Lower leg skin (tissue), 4 donors: Measurements from ENCODE around the gene HDAC4. TPM values are rescaled to one million over a fixed set of nuclear protein-coding genes. Genes with fewer than 3 reads are reported as not detected.
"Not testable (repeated sequence)": the region's sequence is repeated elsewhere in the genome, so short reads cannot be mapped to it uniquely, and the experiment has no call there.

ENCODE experiments used
- DNase-seq, 2 donors: peaks; one replicate each; pipeline ENCODE4 v3.0.0-alpha.2; 2019; ENCODE audit warnings: low spot score in 2 of 2
- H3K4me3 ChIP-seq: fragments of 200-600 bp; sonication (generic); 2 replicates; pipeline ENCODE4 v1.5.1; 2017; ENCODE audit warnings: mild to moderate bottlenecking, low read depth; ENCODE audit not compliant: poor library complexity, severe bottlenecking
- CTCF ChIP-seq, 3 donors: fragments of 450-650 bp; IDR thresholded peaks; one replicate each; pipeline ENCODE4 v1.5.1; 2016; ENCODE audit warnings: antibody characterized with exemption in 3 of 3, mild to moderate bottlenecking in 3 of 3, moderate library complexity in 2 of 3
- POLR2A ChIP-seq, 2 donors: fragments of 450-650 bp; IDR thresholded peaks; one replicate each; pipeline ENCODE4 v1.6.1; 2016 to 2017; ENCODE audit warnings: antibody characterized with exemption in 2 of 2, mild to moderate bottlenecking in 1 of 2, moderate library complexity in 1 of 2
- WGBS, 2 donors: methylation state at CpG; one replicate each; pipeline ENCODE4 v1.1.5; 2018; 5-methylcytosine and 5-hydroxymethylcytosine counted together
- intact Hi-C: fragments of 100-400 bp; cut with DNase I; formaldehyde crosslinking; loops from one replicate; pipeline ENCODE4 v1.15.0; 2023; ENCODE audit warnings: low total_unique reads
- total RNA-seq, 4 donors: library from RNA; depleted of rRNA; stranded (reverse); fragments of >200 nt; gene quantifications; one replicate each; pipeline ENCODE4 v1.1.0, GENCODE V29; 2016

Gene HDAC4
- total RNA-seq = 10 to 100 TPM; 27.4 to 85.5 (median 57.9) TPM

DNA sequence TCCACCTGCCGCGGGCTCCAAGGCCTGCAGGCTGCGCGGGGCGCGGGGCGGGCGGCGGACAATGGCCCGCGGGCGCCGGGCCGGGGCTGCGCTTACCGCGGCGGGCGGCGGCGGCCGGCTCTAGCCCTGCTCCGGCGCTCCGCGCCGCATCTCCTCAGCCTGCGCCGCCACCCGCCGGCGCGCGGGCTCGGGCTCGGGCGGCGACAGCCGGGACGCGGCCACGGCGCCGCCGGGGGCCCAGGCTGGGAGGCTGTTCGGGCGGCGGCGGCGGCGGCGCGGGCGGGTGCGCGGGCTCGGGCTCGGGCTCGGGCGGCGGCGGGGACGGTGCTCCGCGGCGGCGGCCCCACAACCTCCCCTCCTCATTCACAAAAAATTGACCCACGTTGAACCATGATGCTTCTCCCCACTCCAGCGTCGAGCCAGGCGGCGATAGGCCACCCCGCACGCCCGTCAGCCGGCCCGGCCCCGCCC lies at the start of gene HDAC4:
Gene HDAC4 (minus strand): TSS at position 425 of the 471 bp plus-strand sequence. CDS start 48,321 bp downstream, outside the sequence.
- intact Hi-C loops = no loop called here
- H3K4me3 ChIP-seq = peak within 1 kb of the TSS; percentile 59
- 0% methylated on average over 1 of the region's 78 CpGs; no CpG with 5 or more reads in 1 of the 2 donors for WGBS, 2 donors
- TF ChIP-seq CTCF (IDR thresholded peaks at IDR 0.05) (no peak), POLR2A (IDR thresholded peaks at IDR 0.05) (no peak)
- DNase-seq = no peak

DNA sequence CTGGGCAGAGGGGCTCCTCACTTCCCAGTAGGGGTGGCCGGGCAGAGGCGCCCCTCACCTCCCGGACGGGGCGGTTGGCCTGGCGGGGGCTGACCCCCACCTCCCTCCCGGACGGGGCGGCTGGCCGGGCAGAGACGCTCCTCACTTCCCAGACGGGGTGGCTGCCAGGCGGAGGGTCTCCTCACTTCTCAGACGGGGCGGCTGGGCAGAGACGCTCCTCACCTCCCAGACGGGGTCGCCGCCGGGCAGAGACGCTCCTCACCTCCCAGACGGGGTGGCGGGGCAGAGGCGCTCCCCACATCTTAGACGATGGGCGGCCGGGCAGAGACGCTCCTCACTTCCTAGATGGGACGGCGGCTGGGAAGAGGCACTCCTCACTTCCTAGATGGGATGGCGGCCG lies 48.6 kb upstream of the HDAC4 start:
- WGBS, 2 donors = 95 to 96% methylated on average over 24 to 27 of the region's 32 CpGs
- intact Hi-C loops, H3K4me3 ChIP-seq: not testable (repeated sequence)
- DNase-seq = peak in 1 of 2 donors; percentile 53

DNA sequence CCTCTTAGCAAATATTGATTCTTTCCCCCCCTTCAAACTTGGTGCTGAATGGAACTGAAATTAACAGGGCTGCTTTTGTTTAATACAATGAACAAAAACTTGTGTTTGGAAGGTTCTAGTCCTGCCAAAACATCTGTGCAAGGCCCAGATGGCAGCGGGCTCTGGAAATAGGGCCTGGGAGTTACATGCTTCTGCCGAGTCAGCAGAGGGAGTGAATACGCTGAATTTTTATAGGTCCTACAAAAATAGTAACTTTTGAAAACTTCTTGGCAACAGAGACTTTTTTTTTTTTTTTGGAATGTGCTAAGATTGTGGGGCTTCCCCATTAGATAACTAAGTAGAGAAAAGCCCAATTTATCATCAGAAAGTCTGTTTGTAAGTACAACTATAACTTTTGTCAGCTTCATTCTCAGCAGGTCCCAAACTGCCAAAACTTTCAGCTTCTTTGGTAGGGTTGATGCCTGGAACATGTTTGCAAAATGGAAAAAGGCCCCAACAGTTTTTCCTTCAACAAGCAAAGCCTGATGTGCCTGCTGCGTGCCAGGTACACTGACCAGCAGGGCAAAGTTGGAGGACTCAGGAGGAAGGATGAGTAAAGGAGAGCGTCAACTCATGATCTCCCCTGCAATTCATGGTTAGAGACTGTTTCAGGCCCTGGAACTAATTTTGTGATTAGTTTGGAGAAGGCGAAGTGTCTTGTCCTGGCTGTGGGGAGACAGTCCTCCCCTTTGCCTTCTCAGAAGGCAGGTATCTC lies 45.1 kb upstream of the HDAC4 start:
- no peak overlapping the region for H3K4me3 ChIP-seq
- intact Hi-C loops = no loop called here
- TF ChIP-seq CTCF (IDR thresholded peaks at IDR 0.05) (no peak), POLR2A (IDR thresholded peaks at IDR 0.05) (no peak)
- peak in 1 of 2 donors; percentile 79 for DNase-seq
- WGBS, 2 donors = 44 to 46% methylated on average over 6 of the region's 6 CpGs

- 32 to 34% methylated on average over 20 of the region's 20 CpGs for WGBS, 2 donors
- peak; percentile 74 to 92 for DNase-seq
- intact Hi-C loops = no loop called here
These were observed 44.1 kb upstream of the HDAC4 start for GRCh38 chr2:239444626-239445577.

DNA sequence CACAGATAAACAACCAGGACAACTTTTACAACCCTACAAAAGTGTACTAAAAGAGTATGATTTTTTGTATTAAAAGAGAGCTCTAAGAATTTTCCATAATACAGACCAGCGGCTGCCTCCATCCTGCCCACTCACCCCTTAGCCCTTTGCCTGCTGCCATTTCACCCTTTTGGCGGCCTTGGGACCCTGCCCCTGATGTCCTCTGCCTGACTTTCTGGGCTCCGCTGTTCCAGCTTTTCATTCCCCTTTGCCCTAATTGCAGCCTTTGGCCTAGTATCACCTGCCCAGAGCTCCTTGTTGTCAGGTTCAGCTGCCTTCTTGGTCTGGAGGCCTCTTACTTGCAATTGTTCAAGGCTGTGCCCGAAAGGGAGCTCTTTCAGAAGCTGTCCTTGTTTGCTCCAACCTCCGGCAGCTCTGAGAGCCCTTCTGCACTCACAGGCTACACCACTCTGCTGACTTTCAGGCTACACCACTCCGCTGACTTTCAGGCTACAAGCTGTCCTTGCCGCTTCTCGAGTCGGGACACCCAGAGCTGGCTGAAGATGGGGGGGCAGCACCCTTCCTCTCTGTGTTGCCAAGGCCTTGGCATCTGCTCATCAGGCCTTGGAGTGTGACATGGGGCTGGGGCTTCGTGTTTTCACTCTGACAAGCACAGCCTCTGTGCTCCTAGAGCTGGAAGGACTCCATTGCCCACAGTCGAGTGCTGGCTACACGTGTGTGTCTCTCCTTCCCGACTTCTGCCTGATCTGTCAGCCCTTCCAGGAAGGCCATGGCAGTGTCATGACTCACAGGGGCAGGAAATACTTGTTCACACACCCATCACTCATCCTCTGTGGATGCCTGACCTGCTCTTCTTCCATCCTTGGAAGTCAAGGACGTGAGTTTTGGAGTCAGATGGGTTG lies 43.1 kb upstream of the HDAC4 start:
- H3K4me3 ChIP-seq = no peak overlapping the region
- peak; percentile 67 to 85 for DNase-seq
- intact Hi-C loops = no loop called here
- TF ChIP-seq POLR2A (IDR thresholded peaks at IDR 0.05) (no peak), CTCF (IDR thresholded peaks at IDR 0.05) (no peak)
- 58 to 65% methylated on average over 14 of the region's 14 CpGs for WGBS, 2 donors

More at GRCh38 chr2:239444626-239445577, 44.1 kb upstream of the HDAC4 start:
- no peak for TF ChIP-seq POLR2A (IDR thresholded peaks at IDR 0.05)
- no peak for TF ChIP-seq CTCF (IDR thresholded peaks at IDR 0.05)
- H3K4me3 ChIP-seq = no peak overlapping the region
